Measurements from ENCODE around the gene ANKRD13D.

DNA sequence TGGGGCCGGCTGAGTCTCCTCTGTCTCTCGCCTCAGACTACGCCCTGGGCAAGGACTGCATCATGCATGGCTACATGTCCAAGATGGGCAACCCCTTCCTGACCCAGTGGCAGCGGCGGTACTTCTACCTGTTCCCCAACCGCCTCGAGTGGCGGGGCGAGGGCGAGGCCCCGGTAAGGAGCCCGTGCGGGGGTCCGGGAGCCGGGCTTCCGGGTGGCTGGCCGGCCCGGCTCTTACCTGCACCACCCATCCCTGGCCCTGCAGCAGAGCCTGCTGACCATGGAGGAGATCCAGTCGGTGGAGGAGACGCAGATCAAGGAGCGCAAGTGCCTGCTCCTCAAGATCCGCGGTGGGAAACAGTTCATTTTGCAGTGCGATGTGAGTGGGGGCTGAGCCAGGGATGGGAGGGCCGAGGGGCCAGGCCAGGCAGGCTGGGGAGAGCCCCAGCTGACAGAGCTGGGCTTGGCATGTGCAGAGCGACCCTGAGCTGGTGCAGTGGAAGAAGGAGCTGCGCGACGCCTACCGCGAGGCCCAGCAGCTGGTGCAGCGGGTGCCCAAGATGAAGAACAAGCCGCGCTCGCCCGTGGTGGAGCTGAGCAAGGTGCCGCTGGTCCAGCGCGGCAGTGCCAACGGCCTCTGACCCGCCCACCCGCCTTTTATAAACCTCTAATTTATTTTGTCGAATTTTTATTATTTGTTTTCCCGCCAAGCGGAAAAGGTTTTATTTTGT, 4.1 kb upstream of the ANKRD13D start:
- TF ChIP-seq POLR2A (IDR thresholded peaks at IDR 0.05): no peak
- TF ChIP-seq, protein P1, sequence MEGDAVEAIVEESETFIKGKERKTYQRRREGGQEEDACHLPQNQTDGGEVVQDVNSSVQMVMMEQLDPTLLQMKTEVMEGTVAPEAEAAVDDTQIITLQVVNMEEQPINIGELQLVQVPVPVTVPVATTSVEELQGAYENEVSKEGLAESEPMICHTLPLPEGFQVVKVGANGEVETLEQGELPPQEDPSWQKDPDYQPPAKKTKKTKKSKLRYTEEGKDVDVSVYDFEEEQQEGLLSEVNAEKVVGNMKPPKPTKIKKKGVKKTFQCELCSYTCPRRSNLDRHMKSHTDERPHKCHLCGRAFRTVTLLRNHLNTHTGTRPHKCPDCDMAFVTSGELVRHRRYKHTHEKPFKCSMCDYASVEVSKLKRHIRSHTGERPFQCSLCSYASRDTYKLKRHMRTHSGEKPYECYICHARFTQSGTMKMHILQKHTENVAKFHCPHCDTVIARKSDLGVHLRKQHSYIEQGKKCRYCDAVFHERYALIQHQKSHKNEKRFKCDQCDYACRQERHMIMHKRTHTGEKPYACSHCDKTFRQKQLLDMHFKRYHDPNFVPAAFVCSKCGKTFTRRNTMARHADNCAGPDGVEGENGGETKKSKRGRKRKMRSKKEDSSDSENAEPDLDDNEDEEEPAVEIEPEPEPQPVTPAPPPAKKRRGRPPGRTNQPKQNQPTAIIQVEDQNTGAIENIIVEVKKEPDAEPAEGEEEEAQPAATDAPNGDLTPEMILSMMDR (IDR thresholded peaks at IDR 0.05 in 4 of 5, conservative IDR thresholded peaks at IDR 0.05 in 1 of 5): no peak

Measured in gastrocnemius medialis (tissue), 4 donors.